HL-60 (cell line): ENCODE measurements around the gene FMN1.

Experiments used
- CTCF ChIP-seq: IDR thresholded peaks from one replicate; pipeline ENCODE4 v1.5.1; 2011; ENCODE audit warnings: low read length, control low read depth, inconsistent platforms; ENCODE audit not compliant: insufficient read depth
- GABPA ChIP-seq: IDR thresholded peaks from 2 replicates; pipeline ENCODE4 v1.6.1; 2012; ENCODE audit warnings: low read depth
- POLR2AphosphoS5 ChIP-seq: IDR thresholded peaks from 2 replicates; pipeline ENCODE4 v1.6.1; 2012; ENCODE audit warnings: low read depth
- TF ChIP-seq, protein P1 (sequence below): IDR thresholded peaks from 2 replicates; pipeline ENCODE4 v1.6.1; 2012; ENCODE audit warnings: low read depth; ENCODE audit not compliant: insufficient replicate concordance

- TF ChIP-seq CTCF (no peak), POLR2AphosphoS5 (no peak), GABPA (no peak)
- TF ChIP-seq, protein P1, sequence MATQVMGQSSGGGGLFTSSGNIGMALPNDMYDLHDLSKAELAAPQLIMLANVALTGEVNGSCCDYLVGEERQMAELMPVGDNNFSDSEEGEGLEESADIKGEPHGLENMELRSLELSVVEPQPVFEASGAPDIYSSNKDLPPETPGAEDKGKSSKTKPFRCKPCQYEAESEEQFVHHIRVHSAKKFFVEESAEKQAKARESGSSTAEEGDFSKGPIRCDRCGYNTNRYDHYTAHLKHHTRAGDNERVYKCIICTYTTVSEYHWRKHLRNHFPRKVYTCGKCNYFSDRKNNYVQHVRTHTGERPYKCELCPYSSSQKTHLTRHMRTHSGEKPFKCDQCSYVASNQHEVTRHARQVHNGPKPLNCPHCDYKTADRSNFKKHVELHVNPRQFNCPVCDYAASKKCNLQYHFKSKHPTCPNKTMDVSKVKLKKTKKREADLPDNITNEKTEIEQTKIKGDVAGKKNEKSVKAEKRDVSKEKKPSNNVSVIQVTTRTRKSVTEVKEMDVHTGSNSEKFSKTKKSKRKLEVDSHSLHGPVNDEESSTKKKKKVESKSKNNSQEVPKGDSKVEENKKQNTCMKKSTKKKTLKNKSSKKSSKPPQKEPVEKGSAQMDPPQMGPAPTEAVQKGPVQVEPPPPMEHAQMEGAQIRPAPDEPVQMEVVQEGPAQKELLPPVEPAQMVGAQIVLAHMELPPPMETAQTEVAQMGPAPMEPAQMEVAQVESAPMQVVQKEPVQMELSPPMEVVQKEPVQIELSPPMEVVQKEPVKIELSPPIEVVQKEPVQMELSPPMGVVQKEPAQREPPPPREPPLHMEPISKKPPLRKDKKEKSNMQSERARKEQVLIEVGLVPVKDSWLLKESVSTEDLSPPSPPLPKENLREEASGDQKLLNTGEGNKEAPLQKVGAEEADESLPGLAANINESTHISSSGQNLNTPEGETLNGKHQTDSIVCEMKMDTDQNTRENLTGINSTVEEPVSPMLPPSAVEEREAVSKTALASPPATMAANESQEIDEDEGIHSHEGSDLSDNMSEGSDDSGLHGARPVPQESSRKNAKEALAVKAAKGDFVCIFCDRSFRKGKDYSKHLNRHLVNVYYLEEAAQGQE: no peak
Measured at GRCh38 chr15:33124811-33125210, 69.7 kb downstream of the FMN1 start.
